Dedifferentiated amniotic fluid mesenchymal stem cell (primary cell): ENCODE data around the gene TET1.
"Not testable (repeated sequence)": the region's sequence is repeated elsewhere in the genome, so short reads cannot be mapped to it uniquely, and the experiment has no call there.

Experiments
- DNase-seq: peaks from one replicate; pipeline ENCODE4 v3.0.0-alpha.2; 2016; ENCODE audit errors: extremely low spot score

TET1 gene

GRCh38 chr10:68700197-68700596, 140.1 kb downstream of the TET1 start:
- DNase-seq = peak; percentile 13

- DNase-seq = no peak
These were observed 145.4 kb downstream of the TET1 start for GRCh38 chr10:68705548-68705947.

GRCh38 chr10:68708987-68709386, 148.8 kb downstream of the TET1 start:
- not testable (repeated sequence) for DNase-seq

- not testable (repeated sequence) for DNase-seq
These were observed 152.9 kb downstream of the TET1 start for GRCh38 chr10:68713065-68713464.

GRCh38 chr10:68717435-68717834, 157.3 kb downstream of the TET1 start:
- no peak for DNase-seq

GRCh38 chr10:68720793-68721672, 160.9 kb downstream of the TET1 start, which contains the start of gene CCAR1:
Gene CCAR1, plus strand, starts transcription at chr10:68721239. Its CDS starts 1,266 bp downstream, at chr10:68722505.
- peak; percentile 98 for DNase-seq

- DNase-seq = no peak
These were observed 161.7 kb downstream of the TET1 start for GRCh38 chr10:68721673-68722335.

- no peak for DNase-seq
These were observed 164.9 kb downstream of the TET1 start for GRCh38 chr10:68725016-68725415.

GRCh38 chr10:68727146-68727545, 167.0 kb downstream of the TET1 start:
- no peak for DNase-seq

GRCh38 chr10:68732651-68733050, 172.5 kb downstream of the TET1 start:
- no peak for DNase-seq

GRCh38 chr10:68734349-68734748, 174.2 kb downstream of the TET1 start:
- no peak for DNase-seq

- no peak for DNase-seq
These were observed 175.0 kb downstream of the TET1 start for GRCh38 chr10:68735119-68735518.

- not testable (repeated sequence) for DNase-seq
These were observed 175.6 kb downstream of the TET1 start for GRCh38 chr10:68735739-68736138.

- DNase-seq = not testable (repeated sequence)
These were observed 180.5 kb downstream of the TET1 start for GRCh38 chr10:68740676-68741075.

- no peak for DNase-seq
These were observed 182.3 kb downstream of the TET1 start for GRCh38 chr10:68742397-68742796.
